Measurements from ENCODE around the gene ENTPD8. TPM values are rescaled to one million over a fixed set of nuclear protein-coding genes. Genes with fewer than 3 reads are reported as not detected.

The ENTPD8 gene
- total RNA-seq, 4 donors from 2014 or later = 0.21 TPM; not detected in 3

DNA sequence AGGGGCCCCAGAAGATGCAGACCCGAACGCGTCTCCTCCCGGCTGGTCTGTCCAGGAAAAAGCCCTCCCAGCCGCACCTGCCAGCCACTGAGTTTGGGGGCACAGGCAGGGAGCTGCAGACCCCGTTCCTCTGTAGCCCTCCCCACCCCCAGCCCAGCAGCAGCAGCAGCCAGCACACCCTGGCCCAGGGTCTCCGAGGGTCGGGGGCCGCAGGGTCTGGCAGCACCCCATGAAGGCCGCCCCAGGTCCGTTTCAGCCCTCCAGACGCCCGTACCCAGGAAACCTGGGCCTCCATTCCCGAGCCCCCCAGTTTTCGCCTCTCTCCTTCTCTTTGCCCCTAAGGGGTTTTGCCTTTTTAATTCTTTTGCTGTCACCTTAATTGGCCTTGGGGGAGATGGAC, 37.9 kb downstream of the ENTPD8 start:
- H3K27me3 ChIP-seq = peaks cover 0 to 8% of the 10 kb centered on the region in 2 donors
- no peak for DNase-seq
- no peak overlapping the region for H3K27ac ChIP-seq

DNA sequence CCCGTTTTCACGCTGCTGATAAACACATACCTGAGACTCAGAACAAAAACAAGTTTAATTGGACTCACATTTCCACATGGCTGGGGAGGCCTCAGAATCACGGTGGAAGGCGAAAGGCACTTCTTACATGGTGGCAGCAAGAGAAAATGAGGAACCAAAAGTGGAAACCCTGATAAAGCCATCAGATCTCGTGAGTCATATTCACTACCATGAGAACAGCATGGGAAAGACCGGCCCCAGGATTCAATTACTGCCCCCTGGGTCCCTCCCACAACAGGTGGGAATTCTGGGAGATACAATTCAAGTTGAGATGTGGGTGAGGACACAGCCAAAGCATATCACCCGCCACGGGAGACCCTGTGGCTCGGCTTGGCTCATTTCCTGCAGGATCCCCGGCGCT, 38.4 kb downstream of the ENTPD8 start:
- no peak overlapping the region for H3K27ac ChIP-seq
- H3K36me3 ChIP-seq = no peaks in the 10 kb centered on the region
- DNase-seq = no peak
- no peak overlapping the region for H3K4me3 ChIP-seq
- intact Hi-C loops (cut with DNase I; ENCODE audit: low total_unique reads) = no loop called here
- H3K27me3 ChIP-seq = peaks cover 0 to 8% of the 10 kb centered on the region in 2 donors
- H3K4me1 ChIP-seq = peaks cover 0 to 12% of the 10 kb centered on the region in 2 donors
- H3K9me3 ChIP-seq = no peaks in the 10 kb centered on the region
- no peak for TF ChIP-seq POLR2A (IDR thresholded peaks at IDR 0.05)
- TF ChIP-seq, protein P1, sequence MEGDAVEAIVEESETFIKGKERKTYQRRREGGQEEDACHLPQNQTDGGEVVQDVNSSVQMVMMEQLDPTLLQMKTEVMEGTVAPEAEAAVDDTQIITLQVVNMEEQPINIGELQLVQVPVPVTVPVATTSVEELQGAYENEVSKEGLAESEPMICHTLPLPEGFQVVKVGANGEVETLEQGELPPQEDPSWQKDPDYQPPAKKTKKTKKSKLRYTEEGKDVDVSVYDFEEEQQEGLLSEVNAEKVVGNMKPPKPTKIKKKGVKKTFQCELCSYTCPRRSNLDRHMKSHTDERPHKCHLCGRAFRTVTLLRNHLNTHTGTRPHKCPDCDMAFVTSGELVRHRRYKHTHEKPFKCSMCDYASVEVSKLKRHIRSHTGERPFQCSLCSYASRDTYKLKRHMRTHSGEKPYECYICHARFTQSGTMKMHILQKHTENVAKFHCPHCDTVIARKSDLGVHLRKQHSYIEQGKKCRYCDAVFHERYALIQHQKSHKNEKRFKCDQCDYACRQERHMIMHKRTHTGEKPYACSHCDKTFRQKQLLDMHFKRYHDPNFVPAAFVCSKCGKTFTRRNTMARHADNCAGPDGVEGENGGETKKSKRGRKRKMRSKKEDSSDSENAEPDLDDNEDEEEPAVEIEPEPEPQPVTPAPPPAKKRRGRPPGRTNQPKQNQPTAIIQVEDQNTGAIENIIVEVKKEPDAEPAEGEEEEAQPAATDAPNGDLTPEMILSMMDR (IDR thresholded peaks at IDR 0.05) = no peak

More for the DNA sequence above, 37.9 kb downstream of the ENTPD8 start:
- TF ChIP-seq POLR2A (IDR thresholded peaks at IDR 0.05) = no peak
- TF ChIP-seq, protein P1 (IDR thresholded peaks at IDR 0.05) = no peak
- peaks cover 0 to 16% of the 10 kb centered on the region in 2 donors for H3K4me1 ChIP-seq
- no peak overlapping the region for H3K4me3 ChIP-seq
- no peaks in the 10 kb centered on the region for H3K9me3 ChIP-seq
- no peaks in the 10 kb centered on the region for H3K36me3 ChIP-seq
- intact Hi-C loops (cut with DNase I; ENCODE audit: low total_unique reads) = no loop called here

DNA sequence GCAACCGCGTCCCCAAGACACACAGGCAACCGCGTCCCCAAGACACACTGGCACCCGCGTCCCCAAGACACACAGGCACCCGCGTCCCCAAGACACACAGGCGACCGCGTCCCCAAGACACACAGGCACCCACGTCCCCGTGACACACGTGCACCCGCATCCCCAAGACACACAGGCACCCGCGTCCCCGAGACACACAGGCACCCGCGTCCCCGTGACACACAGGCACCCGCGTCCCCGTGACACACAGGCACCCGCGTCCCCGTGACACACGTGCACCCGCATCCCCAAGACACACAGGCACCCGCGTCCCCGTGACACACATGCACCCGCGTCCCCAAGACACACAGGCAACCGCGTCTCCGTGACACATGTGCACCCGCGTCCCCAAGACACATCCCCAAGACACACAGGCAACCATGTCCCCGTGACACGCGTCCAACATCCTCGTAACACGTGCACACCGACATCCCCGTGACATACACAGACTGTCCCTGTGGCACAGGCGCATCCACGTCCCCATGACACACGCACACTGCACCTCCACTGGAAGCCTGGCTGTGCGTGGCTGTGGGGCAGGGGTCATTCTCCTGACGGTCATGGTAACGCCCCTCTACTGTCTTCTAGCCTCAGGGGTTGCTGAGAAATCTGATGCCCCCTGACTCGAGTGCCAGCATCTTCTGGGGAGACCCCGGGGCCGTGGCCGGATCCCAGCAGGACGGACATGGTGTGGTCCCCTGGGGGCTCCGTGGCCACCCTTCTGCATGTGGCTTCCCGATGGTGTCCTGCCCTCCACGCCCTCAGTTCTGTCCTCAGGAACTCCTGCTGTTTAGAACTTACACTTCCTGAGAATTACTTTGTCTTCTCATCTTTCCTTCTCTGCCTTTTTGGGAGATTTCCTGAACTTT, 42.3 kb downstream of the ENTPD8 start:
- no peaks in the 10 kb centered on the region for H3K36me3 ChIP-seq
- no peaks in the 10 kb centered on the region for H3K4me1 ChIP-seq
- no peak overlapping the region for H3K27ac ChIP-seq
- intact Hi-C loops (cut with DNase I; ENCODE audit: low total_unique reads) = no loop called here
- no peaks in the 10 kb centered on the region for H3K27me3 ChIP-seq
- TF ChIP-seq, protein P1 (IDR thresholded peaks at IDR 0.05) = no peak
- no peak for TF ChIP-seq POLR2A (IDR thresholded peaks at IDR 0.05)
- no peak for DNase-seq
- H3K4me3 ChIP-seq = no peak overlapping the region
- H3K9me3 ChIP-seq = no peaks in the 10 kb centered on the region

GRCh38 chr9:137397675-137398423, 43.3 kb downstream of the ENTPD8 start:
- TF ChIP-seq POLR2A (IDR thresholded peaks at IDR 0.05) = no peak
- TF ChIP-seq, protein P1 (IDR thresholded peaks at IDR 0.05) = no peak
- Histone ChIP-seq H3K36me3 (no peaks in the 10 kb centered on the region), H3K27me3 (no peaks in the 10 kb centered on the region), H3K9me3 (no peaks in the 10 kb centered on the region), H3K4me3 (no peak overlapping the region), H3K4me1 (no peaks in the 10 kb centered on the region), H3K27ac (no peak overlapping the region)
- DNase-seq = no peak
- intact Hi-C loops (cut with DNase I; ENCODE audit: low total_unique reads) = no loop called here

Measured in uterus (tissue), 4 donors.